ENCODE data around the gene ZNF804A. TPM values are rescaled to one million over a fixed set of nuclear protein-coding genes. Genes with fewer than 3 reads are reported as not detected.

The ZNF804A gene
- total and polyA plus RNA-seq, 4 donors = 0.07 to 0.37 (median 0.13) TPM

GRCh38 chr2:184560603-184561002 lies 37.7 kb upstream of the ZNF804A start:
- no peak overlapping the region for H3K27ac ChIP-seq (ENCODE audit: low read depth in 1 of 2, low read length in 2 of 2)
- no peak for DNase-seq (ENCODE audit: low spot score)
- TF ChIP-seq ZBTB33 (IDR thresholded peaks at IDR 0.05) (no peak), RAD21 (IDR thresholded peaks at IDR 0.05) (no peak), JUND (IDR thresholded peaks at IDR 0.05) (no peak), EGR1 (IDR thresholded peaks at IDR 0.05; ENCODE audit: low read depth in 2 of 2) (no peak), YY1 (IDR thresholded peaks at IDR 0.05) (no peak), TAF1 (conservative IDR thresholded peaks at IDR 0.05) (no peak), NR2F2 (IDR thresholded peaks at IDR 0.05) (no peak), GABPA (IDR thresholded peaks at IDR 0.05 in 1 of 2, conservative IDR thresholded peaks at IDR 0.05 in 1 of 2) (no peak), ATF3 (IDR thresholded peaks at IDR 0.05) (no peak), RXRA (IDR thresholded peaks at IDR 0.05) (no peak)
- H3K4me1 ChIP-seq (ENCODE audit: control insufficient read depth in 4 of 4, insufficient read depth in 4 of 4, low read length in 3 of 4) = no peaks in the 10 kb centered on the region
- H3K36me3 ChIP-seq (ENCODE audit: control insufficient read depth in 4 of 4, insufficient read depth in 3 of 4, low read depth in 1 of 4, low read length in 3 of 4) = no peaks in the 10 kb centered on the region
- H3K4me3 ChIP-seq (ENCODE audit: low read depth in 1 of 3, low read length in 3 of 3) = no peak overlapping the region
- WGBS = 91% methylated on average over 17 of the region's 17 CpGs
- no peaks in the 10 kb centered on the region for H3K9me3 ChIP-seq (ENCODE audit: control insufficient read depth in 4 of 4, low read length in 3 of 4)
- H3K9ac ChIP-seq (ENCODE audit: low read depth in 1 of 2, low read length in 2 of 2) = no peak overlapping the region
- H3K27me3 ChIP-seq (ENCODE audit: control insufficient read depth in 4 of 4, insufficient read depth in 4 of 4, low read length in 3 of 4) = no peaks in the 10 kb centered on the region

- Histone ChIP-seq H3K4me3 (ENCODE audit: low read depth in 1 of 3, low read length in 3 of 3) (no peak overlapping the region), H3K9me3 (ENCODE audit: control insufficient read depth in 4 of 4, low read length in 3 of 4) (no peaks in the 10 kb centered on the region), H3K9ac (ENCODE audit: low read depth in 1 of 2, low read length in 2 of 2) (no peak overlapping the region), H3K4me1 (ENCODE audit: control insufficient read depth in 4 of 4, insufficient read depth in 4 of 4, low read length in 3 of 4) (no peaks in the 10 kb centered on the region), H3K36me3 (ENCODE audit: control insufficient read depth in 4 of 4, insufficient read depth in 3 of 4, low read depth in 1 of 4, low read length in 3 of 4) (no peaks in the 10 kb centered on the region), H3K27ac (ENCODE audit: low read depth in 1 of 2, low read length in 2 of 2) (no peak overlapping the region), H3K27me3 (ENCODE audit: control insufficient read depth in 4 of 4, insufficient read depth in 4 of 4, low read length in 3 of 4) (no peaks in the 10 kb centered on the region)
- DNase-seq (ENCODE audit: low spot score) = no peak
- 56% methylated on average over 2 of the region's 2 CpGs for WGBS
- TF ChIP-seq FOXA1 (IDR thresholded peaks at IDR 0.05) (no peak), RAD21 (IDR thresholded peaks at IDR 0.05) (no peak), HNF4G (IDR thresholded peaks at IDR 0.05) (no peak), RXRA (IDR thresholded peaks at IDR 0.05) (no peak), REST (IDR thresholded peaks at IDR 0.05) (no peak), SP1 (IDR thresholded peaks at IDR 0.05) (no peak), GABPA (IDR thresholded peaks at IDR 0.05 in 1 of 2, conservative IDR thresholded peaks at IDR 0.05 in 1 of 2) (no peak), HNF4A (conservative IDR thresholded peaks at IDR 0.05) (no peak), ATF3 (IDR thresholded peaks at IDR 0.05) (no peak)
Measured at GRCh38 chr2:184562532-184562931, 35.8 kb upstream of the ZNF804A start.

All from liver (tissue), 9 donors.